K562 (cell line): ENCODE data around the gene MYO1D. TPM values are rescaled to one million over a fixed set of nuclear protein-coding genes. Genes with fewer than 3 reads are reported as not detected.

Experiments used
- ATAC-seq: fragments of 200-7000 bp; cut with Tn5 transposase; 3 replicates; pipeline ENCODE4 v1.9.1; 2020; ENCODE audit warnings: moderate library complexity
- BruUV-seq: library from RNA; stranded (reverse); fragments of 400-500 nt; replicated peaks from 2 replicates; lab custom pipeline; 2021; lab: Mats Ljungman, UMichigan
- CTCF ChIA-PET: fragments of 300-600 bp; formaldehyde crosslinking; extraction: SDS; loops from one replicate; lab custom pipeline; 2021; ENCODE audit warnings: low intra/inter-chr PET ratio; lab: Yijun Ruan, JAX
- POLR2A ChIA-PET: fragments of 300-600, 350-650 bp; sonication (Branson Sonifier 250); formaldehyde crosslinking; extraction: SDS; loops from one replicate; lab custom pipeline; 2021; ENCODE audit warnings: antibody characterized with exemption, inconsistent platforms; lab: Yijun Ruan, JAX
- DNase-seq, 4 experiments: peaks; one replicate each; pipeline versions ENCODE4 v3.0.0 to v3.0.0-alpha.2; 2011 to 2018; ENCODE audit warnings: low spot score in 3 of 4, mixed read lengths in 3 of 4; ENCODE audit errors: extremely low read depth in 1 of 4
- FAIRE-seq: peaks from 2 replicates; lab custom pipeline; 2011; peaks lifted over from hg19 to GRCh38; lab: Jason Lieb, UNC
- H2AFZ ChIP-seq: 2 replicates; pipeline ENCODE4 v1.6.0; 2011; ENCODE audit warnings: low read depth, low read length, control low read depth, inconsistent platforms
- H3K27ac ChIP-seq: fragments of 200-600 bp; 3 replicates; pipeline ENCODE4 v1.8.0; 2011; ENCODE audit warnings: low read depth, mild to moderate bottlenecking, control low read depth, inconsistent platforms, low read length, moderate library complexity, mixed read lengths; ENCODE audit errors: extremely low read depth
- H3K27me3 ChIP-seq, 2 experiments: fragments of 300-600 bp in 1 of 2; 2 replicates in 1 of 2; 3 replicates in 1 of 2; pipeline versions ENCODE4 v1.6.0 to v1.8.0; 2011; ENCODE audit warnings: inconsistent platforms in 2 of 2, low read length in 2 of 2, mild to moderate bottlenecking in 1 of 2, mixed read lengths in 1 of 2, moderate library complexity in 1 of 2; ENCODE audit not compliant: control insufficient read depth in 2 of 2, insufficient read depth in 2 of 2
- H3K36me3 ChIP-seq: fragments of 300-600 bp; 3 replicates; pipeline ENCODE4 v1.8.0; 2011; ENCODE audit warnings: mild to moderate bottlenecking, low read length, inconsistent platforms; ENCODE audit not compliant: control insufficient read depth, insufficient read depth
- H3K4me1 ChIP-seq, 2 experiments: fragments of 200-600 bp in 1 of 2; replicated peaks in 1 of 2; 2 replicates in 1 of 2; 3 replicates in 1 of 2; pipeline versions ENCODE4 v1.5.1 to v1.8.0; 2011; ENCODE audit warnings: inconsistent platforms in 2 of 2, low read length in 2 of 2, mild to moderate bottlenecking in 1 of 2, mixed read lengths in 1 of 2, moderate library complexity in 1 of 2; ENCODE audit not compliant: control insufficient read depth in 2 of 2, insufficient read depth in 2 of 2
- H3K4me2 ChIP-seq: 2 replicates; pipeline ENCODE4 v1.6.1; 2011; ENCODE audit warnings: low read length, control low read depth, inconsistent platforms, mixed read lengths; ENCODE audit not compliant: insufficient read depth
- H3K4me3 ChIP-seq: fragments of 200-600 bp; sonication (generic), shearing (Covaris generic); 2 replicates; pipeline ENCODE4 v1.5.1; 2016; ENCODE audit warnings: control low read depth, inconsistent platforms
- H3K79me2 ChIP-seq: fragments of 200-600 bp; 3 replicates; pipeline ENCODE4 v1.8.0; 2011; ENCODE audit warnings: low read length, inconsistent platforms; ENCODE audit not compliant: control insufficient read depth, insufficient read depth
- H3K9ac ChIP-seq, 2 experiments: 2 replicates each; pipeline versions ENCODE4 v1.6.0 to v1.6.1; 2011; ENCODE audit warnings: low read depth in 2 of 2, low read length in 2 of 2, control low read depth in 1 of 2, inconsistent platforms in 1 of 2, mild to moderate bottlenecking in 1 of 2, mixed read lengths in 1 of 2; ENCODE audit not compliant: insufficient read depth in 1 of 2
- H3K9me1 ChIP-seq: one replicate; pipeline ENCODE4 v1.6.0; 2011; ENCODE audit warnings: inconsistent platforms, mild to moderate bottlenecking, low read length, moderate library complexity; ENCODE audit not compliant: control insufficient read depth, insufficient read depth
- H3K9me3 ChIP-seq: replicated peaks from 2 replicates; pipeline ENCODE4 v1.5.1; 2011; ENCODE audit warnings: low read depth, low read length, inconsistent platforms; ENCODE audit not compliant: control insufficient read depth, insufficient read depth
- H4K20me1 ChIP-seq: replicated peaks from 2 replicates; pipeline ENCODE4 v1.6.1; 2011; ENCODE audit warnings: low read length, inconsistent platforms, mixed read lengths; ENCODE audit not compliant: control insufficient read depth, insufficient read depth
- HNRNPH1 ChIP-seq: fragments of 200-400 bp; formaldehyde crosslinking; optimal IDR thresholded peaks from 2 replicates; pipeline ENCODE3; 2017; ENCODE audit warnings: low read depth, mild to moderate bottlenecking, low read length, moderate library complexity
- MAFF ChIP-seq: IDR thresholded peaks from 2 replicates; pipeline ENCODE4 v1.6.1; 2012; ENCODE audit warnings: low read length, improper control_type of control experiment
- MAZ ChIP-seq, 2 experiments: fragments of 450-650 bp in 1 of 2; sonication (generic) in 1 of 2; formaldehyde crosslinking; IDR thresholded peaks in 1 of 2; conservative IDR thresholded peaks in 1 of 2; 2 replicates each; pipeline versions ENCODE4 v1.4.0 to v1.5.0; 2020; ENCODE audit warnings: mild to moderate bottlenecking in 1 of 2, missing genetic modification reagents in 1 of 2
- MEF2D ChIP-seq: conservative IDR thresholded peaks from 2 replicates; pipeline ENCODE4 v1.6.1; 2016; ENCODE audit warnings: low read depth, missing genetic modification characterization, missing compliant biosample characterization
- NR1H2 ChIP-seq: sonication (generic); formaldehyde crosslinking; IDR thresholded peaks from 2 replicates; pipeline ENCODE4 v1.4.0; 2020; ENCODE audit warnings: mild to moderate bottlenecking, missing genetic modification reagents
- OTX1 ChIP-seq: fragments of 450-650 bp; formaldehyde crosslinking; IDR thresholded peaks from 2 replicates; pipeline ENCODE4 v1.4.0; 2022; ENCODE audit warnings: mild to moderate bottlenecking
- PCBP2 ChIP-seq: fragments of 200-400 bp; formaldehyde crosslinking; IDR thresholded peaks from 2 replicates; pipeline ENCODE4 v1.6.1; 2018; ENCODE audit warnings: low read length, low read depth, mild to moderate bottlenecking, moderate library complexity; ENCODE audit not compliant: poor library complexity, severe bottlenecking
- PHB2 ChIP-seq: fragments of 450-650 bp; IDR thresholded peaks from 2 replicates; pipeline ENCODE4 v1.6.1; 2017; ENCODE audit warnings: low read depth
- RAD51 ChIP-seq: fragments of 450-650 bp; IDR thresholded peaks from 2 replicates; pipeline ENCODE4 v1.7.1; 2016; ENCODE audit warnings: low read depth, mild to moderate bottlenecking, borderline replicate concordance
- ZSCAN29 ChIP-seq: fragments of 450-650 bp; IDR thresholded peaks from 2 replicates; pipeline ENCODE4 v1.6.1; 2017
- WGBS: fragments of 100-300 bp; shearing (Covaris generic); methylation state at CpG from one replicate; pipeline ENCODE4 v1.1.6; 2016; ENCODE audit warnings: low coverage, mixed read lengths; ENCODE audit not compliant: insufficient coverage; ENCODE audit errors: missing lambda C conversion rate; 5-methylcytosine and 5-hydroxymethylcytosine counted together
- in situ Hi-C: fragments of 300-500 bp; cut with MboI; formaldehyde crosslinking; loops from 4 replicates; pipeline ENCODE4 v1.15.0; 2018; ENCODE audit warnings: inconsistent platforms, mixed read lengths
- intact Hi-C: fragments of 100-400 bp; cut with micrococcal nuclease; formaldehyde crosslinking; loops from 2 replicates; pipeline ENCODE4 v1.14.2; 2022
- polyA plus RNA-seq, 8 experiments: library from polyadenylated mRNA; depleted of rRNA in 4 of 8; stranded (reverse) in 5 of 8; unstranded in 3 of 8; fragments of >200 nt; fragmentation: Nextera tagmentation in 2 of 8; fragmentation: Illumina TruSeq in 1 of 8; extraction: Ambion mirVana in 2 of 8; extraction: Trizol in 1 of 8; gene quantifications; 2 replicates each; pipeline versions ENCODE4 v1.2.1 to v1.2.3, GENCODE V29; 2011 to 2014; ENCODE audit warnings: inconsistent platforms in 1 of 8, missing spikeins in 1 of 8
- total RNA-seq, 7 experiments: library from RNA; depleted of rRNA in 6 of 7; stranded (reverse); fragments of >200 nt in 6 of 7; fragmentation: Illumina TruSeq in 2 of 7; extraction: Trizol in 2 of 7; gene quantifications; 2 replicates each; pipeline versions ENCODE4 v1.2.1 to v1.2.3, GENCODE V29; 2011 to 2021; ENCODE audit warnings: low replicate concordance in 1 of 7

The MYO1D gene
- total and polyA plus RNA-seq, 9 of the 15 experiments (the other 6 are each of a cell fraction or from before 2014, with no cell fraction given) = 2.1 to 71.2 (median 45.4) TPM

DNA sequence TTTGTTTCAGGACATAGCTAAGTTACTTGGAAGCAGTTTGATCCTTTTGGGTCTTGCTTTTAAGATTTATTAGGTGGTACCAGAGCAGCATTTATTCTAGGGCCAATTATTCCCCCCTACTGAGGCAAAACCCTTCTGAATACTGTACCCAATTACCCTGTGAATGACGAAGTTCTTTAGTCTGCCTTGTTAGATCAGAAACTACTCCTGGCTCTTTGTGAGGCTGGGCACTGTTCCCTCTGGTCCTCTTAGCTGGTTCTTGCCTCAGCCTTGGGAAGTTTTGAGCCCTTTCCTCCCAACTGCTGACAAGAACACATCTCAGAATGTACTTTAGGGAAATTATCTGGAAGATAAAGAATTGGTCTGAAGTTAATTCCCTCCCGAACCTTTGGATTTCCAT, 274.5 kb downstream of the MYO1D start (continued):
- no peak for TF ChIP-seq MAZ (CRISPR knock-in tag; conservative IDR thresholded peaks at IDR 0.05 in 1 of 2, IDR thresholded peaks at IDR 0.05 in 1 of 2)

DNA sequence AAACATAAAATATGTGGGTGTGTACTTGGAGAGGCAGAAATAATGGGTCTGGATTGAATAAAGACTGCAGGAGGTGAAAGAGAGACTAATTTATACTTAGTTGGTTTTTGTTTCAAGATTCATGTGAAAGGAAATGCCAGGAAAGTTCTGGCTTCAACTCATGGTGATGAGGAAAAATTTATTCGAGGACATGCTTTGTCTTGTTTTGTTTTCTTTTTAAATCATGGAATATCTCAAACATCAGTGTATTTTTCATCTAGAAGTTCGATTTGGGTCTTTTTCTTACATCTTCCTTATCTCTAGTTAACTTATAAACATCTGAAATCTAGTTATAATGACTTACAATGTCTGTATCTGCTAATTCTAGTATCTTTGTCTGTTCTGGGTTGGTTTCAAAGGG, 275.1 kb downstream of the MYO1D start:
- 61% methylated on average over 2 of the region's 2 CpGs for WGBS
- in situ Hi-C loops = no loop called here
- Histone ChIP-seq H2AFZ (no peak overlapping the region), H3K9me3 (no peaks in the 10 kb centered on the region), H3K27ac (no peak overlapping the region), H3K4me3 (no peak overlapping the region)
- FAIRE-seq = no peak
- TF ChIP-seq OTX1 (CRISPR knock-in tag) = no peak
- no peak for TF ChIP-seq PCBP2
- no peak for TF ChIP-seq MEF2D (tag)
- TF ChIP-seq ZSCAN29 = no peak
- TF ChIP-seq PHB2 = no peak
- TF ChIP-seq MAFF = no peak
- no peak for TF ChIP-seq NR1H2
- no peak for TF ChIP-seq HNRNPH1
- TF ChIP-seq RAD51 = no peak
- TF ChIP-seq, all 486 proteins: peak for 0
- no peak overlapping the region for H3K9ac ChIP-seq
- DNase-seq (no peak), ATAC-seq (no peak)
- no peaks in the 10 kb centered on the region for H3K79me2 ChIP-seq
- no TSS peak for BruUV-seq
- intact Hi-C loops = no loop called here
- H3K9me1 ChIP-seq = no peaks in the 10 kb centered on the region
- H3K4me2 ChIP-seq = no peak overlapping the region
- POLR2A ChIA-PET = interaction anchor here (0.6 to 1.5 kb wide), 2 partner anchors 12 to 15 kb away, joined by 3 read pairs; no protein-coding TSS in a partner anchor
- H3K4me1 ChIP-seq = no peaks in the 10 kb centered on the region
- H4K20me1 ChIP-seq = no peaks in the 10 kb centered on the region
- CTCF ChIA-PET = no interaction called here
- H3K36me3 ChIP-seq = peaks cover 7% of the 10 kb centered on the region; the same call in 2 of the 3 replicates
- H3K27me3 ChIP-seq = no peaks in the 10 kb centered on the region
